OCI-LY3 (cell line): ENCODE results near the gene BMP8B.

ENCODE experiments used
- H2AFZ ChIP-seq: fragments of 200-600, 300-600 bp; shearing (Covaris generic); 2 replicates; pipeline ENCODE4 v1.6.0; 2014; ENCODE audit warnings: antibody characterized with exemption, low read depth, low read length
- H3K27ac ChIP-seq: fragments of 200-600, 300-600 bp; sonication (generic); 2 replicates; pipeline ENCODE4 v1.5.1; 2014; ENCODE audit warnings: mild to moderate bottlenecking, low read length, moderate library complexity, mixed read lengths
- H3K27me3 ChIP-seq: fragments of 200-600, 300-600 bp; sonication (generic); 2 replicates; pipeline ENCODE4 v1.6.1; 2014; ENCODE audit warnings: low read depth, low read length, mixed read lengths
- H3K36me3 ChIP-seq: fragments of 200-600, 300-600 bp; sonication (generic); replicated peaks from 2 replicates; pipeline ENCODE3; 2014; ENCODE audit warnings: low read depth, low read length, mixed read lengths
- H3K4me1 ChIP-seq: fragments of 300-600, 200-600 bp; sonication (generic); 2 replicates; pipeline ENCODE4 v1.6.1; 2014; ENCODE audit warnings: low read length, mixed read lengths
- H3K4me2 ChIP-seq: fragments of 200-600, 300-600 bp; sonication (generic); 2 replicates; pipeline ENCODE4 v1.6.1; 2014; ENCODE audit warnings: low read length, mixed read lengths
- H3K4me3 ChIP-seq: fragments of 300-600, 200-600 bp; sonication (generic); 2 replicates; pipeline ENCODE4 v1.5.1; 2014; ENCODE audit warnings: antibody characterized with exemption, mild to moderate bottlenecking, low read length, moderate library complexity
- H3K79me2 ChIP-seq: fragments of 300-600, 200-600 bp; shearing (Covaris generic); 2 replicates; pipeline ENCODE4 v1.6.1; 2014; ENCODE audit warnings: mild to moderate bottlenecking, low read length, mixed read lengths
- H3K9ac ChIP-seq: fragments of 300-600, 200-600 bp; shearing (Covaris generic); 2 replicates; pipeline ENCODE4 v1.6.0; 2014; ENCODE audit warnings: mild to moderate bottlenecking, low read length, moderate library complexity
- H3K9me3 ChIP-seq: fragments of 200-600, 300-600 bp; shearing (Covaris generic); 2 replicates; pipeline ENCODE4 v1.6.1; 2014; ENCODE audit warnings: low read length, mixed read lengths; ENCODE audit not compliant: insufficient read depth
- H4K20me1 ChIP-seq: fragments of 200-600, 300-600 bp; sonication (generic); 2 replicates; pipeline ENCODE4 v1.6.1; 2016; ENCODE audit warnings: low read length, mixed read lengths; ENCODE audit not compliant: insufficient read depth
- CTCF ChIP-seq: fragments of 200-600, 300-600 bp; sonication (generic); IDR thresholded peaks from 2 replicates; pipeline ENCODE4 v1.5.1; 2014; ENCODE audit warnings: antibody characterized with exemption, low read length, low read depth
- EZH2phosphoT487 ChIP-seq: fragments of 200-600 bp; shearing (Covaris generic); IDR thresholded peaks from 2 replicates; pipeline ENCODE4 v1.6.1; 2018; ENCODE audit warnings: antibody characterized with exemption, mixed run types, low read depth

The BMP8B gene

GRCh38 chr1:39758556-39759435 is 29.9 kb downstream of the BMP8B start:
- H3K79me2 ChIP-seq, result no peaks in the 10 kb centered on the region
- no peaks in the 10 kb centered on the region for H3K9me3 ChIP-seq
- no peak overlapping the region for H2AFZ ChIP-seq
- no peak overlapping the region for H3K9ac ChIP-seq
- H3K4me3 ChIP-seq, result no peak overlapping the region
- no peak overlapping the region for H3K27ac ChIP-seq
- TF ChIP-seq CTCF (no peak), EZH2phosphoT487 (no peak)
- no peaks in the 10 kb centered on the region for H3K27me3 ChIP-seq
- H3K36me3 ChIP-seq, result peaks cover 11% of the 10 kb centered on the region
- H4K20me1 ChIP-seq, result no peaks in the 10 kb centered on the region
- H3K4me1 ChIP-seq, result no peaks in the 10 kb centered on the region
- H3K4me2 ChIP-seq, result no peak overlapping the region

- no peaks in the 10 kb centered on the region for H4K20me1 ChIP-seq
- no peaks in the 10 kb centered on the region for H3K79me2 ChIP-seq
- no peak overlapping the region for H3K4me3 ChIP-seq
- H3K27ac ChIP-seq, result no peak overlapping the region
- H3K4me2 ChIP-seq, result no peak overlapping the region
- H3K9ac ChIP-seq, result no peak overlapping the region
- H3K9me3 ChIP-seq, result no peaks in the 10 kb centered on the region
- peaks cover 16% of the 10 kb centered on the region for H3K36me3 ChIP-seq
- H3K27me3 ChIP-seq, result no peaks in the 10 kb centered on the region
- TF ChIP-seq CTCF, result no peak
- TF ChIP-seq EZH2phosphoT487, result no peak
- no peaks in the 10 kb centered on the region for H3K4me1 ChIP-seq
- no peak overlapping the region for H2AFZ ChIP-seq
Observed at GRCh38 chr1:39757501-39757900, 31.2 kb downstream of the BMP8B start.

- no peak overlapping the region for H3K9ac ChIP-seq
- TF ChIP-seq CTCF (no peak), EZH2phosphoT487 (no peak)
- H3K4me1 ChIP-seq, result no peaks in the 10 kb centered on the region
- H3K27ac ChIP-seq, result no peak overlapping the region
- H3K4me3 ChIP-seq, result no peak overlapping the region
- H2AFZ ChIP-seq, result no peak overlapping the region
- H3K4me2 ChIP-seq, result no peak overlapping the region
- H3K36me3 ChIP-seq, result peaks cover 23% of the 10 kb centered on the region
- H3K9me3 ChIP-seq, result no peaks in the 10 kb centered on the region
- H4K20me1 ChIP-seq, result no peaks in the 10 kb centered on the region
- H3K27me3 ChIP-seq, result no peaks in the 10 kb centered on the region
- no peaks in the 10 kb centered on the region for H3K79me2 ChIP-seq
Observed at GRCh38 chr1:39755965-39756659, 32.6 kb downstream of the BMP8B start.

DNA sequence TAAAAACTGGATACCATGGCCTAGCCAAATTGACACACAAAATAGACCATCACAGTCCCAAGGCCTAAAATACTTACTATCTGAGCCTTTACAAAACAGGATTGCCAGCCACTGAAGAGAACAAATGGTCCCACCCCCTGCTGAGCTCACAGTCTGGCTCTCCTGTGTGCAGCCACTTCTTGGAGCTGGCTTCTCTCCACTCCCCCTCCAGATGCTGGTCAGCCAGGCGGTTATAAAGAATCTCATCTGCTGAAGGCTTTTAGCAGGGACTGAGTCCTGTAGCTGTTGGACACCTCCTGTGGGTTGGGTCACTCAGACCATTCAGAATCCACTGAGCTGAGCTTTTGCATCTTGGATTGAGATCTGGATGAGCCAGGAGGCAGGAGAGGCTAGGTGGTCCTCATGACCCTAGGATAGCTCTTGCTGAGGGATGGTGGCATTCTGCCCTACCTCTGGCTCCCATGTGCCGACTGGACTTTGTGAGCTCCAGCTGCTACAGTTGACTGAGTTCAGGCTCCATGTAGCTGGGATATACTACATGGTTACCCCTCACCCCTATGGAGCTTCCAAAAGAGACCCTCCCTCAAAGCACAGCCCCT is 33.7 kb downstream of the BMP8B start:
- Histone ChIP-seq H3K27ac (no peak overlapping the region), H2AFZ (no peak overlapping the region), H3K27me3 (no peaks in the 10 kb centered on the region), H3K79me2 (no peaks in the 10 kb centered on the region), H3K4me2 (no peak overlapping the region), H3K4me3 (no peak overlapping the region), H3K9me3 (no peaks in the 10 kb centered on the region), H3K36me3 (peaks cover 26% of the 10 kb centered on the region), H3K9ac (no peak overlapping the region), H3K4me1 (no peaks in the 10 kb centered on the region), H4K20me1 (no peaks in the 10 kb centered on the region)
- no peak for TF ChIP-seq EZH2phosphoT487
- no peak for TF ChIP-seq CTCF
